Stomach (tissue), 4 donors: Measurements from ENCODE around the gene RNF34.

Source experiments
- POLR2A ChIP-seq, 4 donors: fragments of 450-650 bp; IDR thresholded peaks; one replicate each; pipeline ENCODE4 v1.6.1; 2016; ENCODE audit warnings: antibody characterized with exemption in 4 of 4, control low read depth in 2 of 4, mild to moderate bottlenecking in 1 of 4, moderate library complexity in 1 of 4
- POLR2AphosphoS5 ChIP-seq, 3 donors: sonication (generic); formaldehyde crosslinking; IDR thresholded peaks; one replicate each; pipeline ENCODE4 v1.6.1; 2016; ENCODE audit warnings: antibody characterized with exemption in 3 of 3

DNA sequence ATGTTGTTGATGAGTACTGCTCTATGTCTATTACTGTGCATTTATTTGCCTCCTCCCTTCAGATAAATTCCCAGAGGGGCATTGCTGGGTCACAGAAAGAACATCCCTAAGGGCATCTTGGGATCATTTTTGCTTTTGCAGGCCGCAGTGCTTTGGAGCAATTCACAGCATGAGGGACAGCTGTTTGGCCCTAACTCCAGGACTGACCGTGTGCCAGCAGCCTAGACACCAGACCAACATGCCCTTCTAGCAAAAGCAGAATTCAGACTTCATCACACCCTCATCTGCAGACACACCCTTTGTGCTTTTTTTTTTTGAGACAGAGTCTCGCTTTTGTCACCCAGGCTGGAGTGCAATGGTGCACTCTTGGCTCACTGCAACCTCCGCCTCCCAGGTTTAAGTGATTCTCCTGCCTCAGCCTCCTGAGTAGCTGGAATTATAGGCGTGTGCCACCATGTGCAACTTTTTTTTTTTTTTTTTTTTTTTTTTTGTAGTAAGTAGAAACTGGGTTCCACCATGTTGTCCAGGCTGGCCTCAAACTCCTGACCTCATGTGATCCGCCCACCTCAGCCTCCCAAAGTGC, 31.0 kb downstream of the RNF34 start:
- TF ChIP-seq POLR2AphosphoS5 (IDR thresholded peaks at IDR 0.05) (no peak), POLR2A (IDR thresholded peaks at IDR 0.05) (no peak)
